Natural killer cell (primary cell): ENCODE results near the gene WNT1. TPM values are rescaled to one million over a fixed set of nuclear protein-coding genes. Genes with fewer than 3 reads are reported as not detected.

Source experiments
- ATAC-seq, 3 donors: fragments of 150-1000 bp in 2 of 3; fragments of 200-7000 bp in 1 of 3; cut with Tn5 transposase; 1 replicate in 1 of 3; 2 replicates in 2 of 3; pipeline ENCODE4 v1.10.0; 2021; ENCODE audit warnings: mild to moderate bottlenecking in 2 of 3, moderate library complexity in 2 of 3
- DNase-seq, 2 donors: peaks; one replicate each; pipeline versions ENCODE4 v3.0.0 to v3.0.0-alpha.2; 2013 to 2021; ENCODE audit warnings: mixed read lengths in 1 of 2
- H3K27ac ChIP-seq: one replicate; pipeline ENCODE4 v1.5.1; 2013; ENCODE audit warnings: mild to moderate bottlenecking, low read length
- H3K27me3 ChIP-seq: one replicate; pipeline ENCODE4 v1.6.1; 2013; ENCODE audit warnings: low read length; ENCODE audit not compliant: control insufficient read depth, insufficient read depth
- H3K36me3 ChIP-seq: one replicate; pipeline ENCODE4 v1.6.1; 2013; ENCODE audit warnings: low read length; ENCODE audit not compliant: control insufficient read depth, insufficient read depth
- H3K4me1 ChIP-seq: one replicate; pipeline ENCODE4 v1.6.1; 2013; ENCODE audit warnings: low read length; ENCODE audit not compliant: control insufficient read depth, insufficient read depth
- H3K4me3 ChIP-seq: one replicate; pipeline ENCODE4 v1.5.1; 2013; ENCODE audit warnings: low read length
- H3K9me3 ChIP-seq: one replicate; pipeline ENCODE4 v1.6.1; 2013; ENCODE audit warnings: low read length; ENCODE audit not compliant: control insufficient read depth, insufficient read depth
- H3K27ac Mint-ChIP-seq, 2 donors: one replicate each; pipeline ENCODE4 v1.8.0; 2022; ENCODE audit warnings: mild to moderate bottlenecking in 2 of 2, mixed read lengths in 2 of 2, moderate library complexity in 1 of 2
- H3K27me3 Mint-ChIP-seq, 2 donors: one replicate each; pipeline ENCODE4 v1.8.0; 2022; ENCODE audit warnings: low read depth in 2 of 2, mixed read lengths in 2 of 2
- H3K36me3 Mint-ChIP-seq: one replicate; pipeline ENCODE4 v1.8.0; 2022; ENCODE audit warnings: mixed read lengths
- H3K4me1 Mint-ChIP-seq, 2 donors: one replicate each; pipeline ENCODE4 v1.8.0; 2022; ENCODE audit warnings: mixed read lengths in 2 of 2
- H3K4me3 Mint-ChIP-seq: one replicate; pipeline ENCODE4 v1.8.0; 2022; ENCODE audit warnings: mild to moderate bottlenecking, moderate library complexity, mixed read lengths
- H3K9me3 Mint-ChIP-seq, 2 donors: one replicate each; pipeline ENCODE4 v1.8.0; 2022; ENCODE audit warnings: mixed read lengths in 2 of 2
- CTCF ChIP-seq: fragments of 200-600 bp; IDR thresholded peaks from one replicate; pipeline ENCODE4 v1.8.0; 2022; ENCODE audit warnings: antibody characterized with exemption
- WGBS: methylation state at CpG from one replicate; pipeline ENCODE4 v1.1.7; 2013; ENCODE audit warnings: missing lambda C conversion rate; ENCODE audit not compliant: insufficient coverage; 5-methylcytosine and 5-hydroxymethylcytosine counted together
- intact Hi-C: fragments of 100-400 bp; cut with micrococcal nuclease; formaldehyde crosslinking; loops from one replicate; pipeline ENCODE4 v1.14.2; 2022
- total RNA-seq, 4 donors: library from RNA; stranded (reverse); fragments of 120-200 nt in 1 of 4; gene quantifications; one replicate each; pipeline versions ENCODE4 v1.2.3 to v1.2.4, GENCODE V29; 2013 to 2022

WNT1 gene
- total RNA-seq, 3 donors from 2014 or later (not counting 1 experiment from before 2014, with no cell fraction given): 1.1 to 2.0 (median 1.7) TPM

DNA sequence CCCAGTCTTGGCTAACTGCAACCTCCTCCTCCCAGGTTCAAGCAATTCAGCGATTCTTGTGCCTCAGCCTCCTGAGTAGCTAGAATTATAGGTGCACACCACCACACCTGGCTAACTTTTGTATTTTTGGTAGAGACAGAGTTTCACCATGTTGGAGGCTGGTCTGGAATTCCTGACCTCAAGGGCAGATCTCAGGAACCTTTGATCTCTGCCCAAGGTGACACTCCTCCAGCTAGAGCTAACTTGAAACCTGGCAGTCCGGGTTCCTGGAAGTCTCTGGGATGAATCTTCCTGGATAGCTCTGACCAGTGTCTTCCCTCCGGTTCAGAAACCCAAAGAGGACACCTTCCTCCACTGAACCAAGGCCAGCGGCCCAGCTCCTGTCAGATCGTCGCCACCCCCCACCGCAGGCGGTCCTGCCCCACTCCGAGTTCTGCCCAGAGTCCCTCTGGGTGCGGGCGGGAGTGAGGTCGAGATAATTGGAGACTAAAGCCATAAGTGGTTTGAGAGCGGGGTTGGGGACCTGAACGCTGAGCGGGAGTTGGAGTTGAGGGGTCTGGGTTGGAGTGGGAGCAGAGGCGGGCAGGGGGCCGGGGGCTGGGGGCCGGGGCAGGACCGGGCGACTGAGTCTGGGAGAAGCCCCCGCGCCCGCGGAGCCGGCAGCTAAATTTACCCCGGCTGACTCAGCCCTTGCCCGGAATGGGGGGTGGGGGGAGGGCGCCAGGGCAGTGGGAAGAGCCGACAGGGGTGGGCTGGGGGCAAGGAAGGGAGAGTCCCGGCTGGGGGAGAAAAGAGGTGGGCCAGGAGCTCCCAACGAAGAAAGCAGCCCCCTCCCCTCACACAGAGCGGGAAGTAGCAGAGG is 16.3 kb downstream of the WNT1 start:
- no peak for TF ChIP-seq CTCF
- no peaks in the 10 kb centered on the region for H3K9me3 Mint-ChIP-seq
- peaks cover 26 to 55% of the 10 kb centered on the region in 2 donors for H3K27me3 Mint-ChIP-seq
- no peaks in the 10 kb centered on the region for H3K36me3 Mint-ChIP-seq
- Histone ChIP-seq H3K27ac (no peak overlapping the region), H3K4me3 (no peak overlapping the region), H3K4me1 (peaks cover 37% of the 10 kb centered on the region), H3K9me3 (no peaks in the 10 kb centered on the region), H3K36me3 (no peaks in the 10 kb centered on the region), H3K27me3 (peaks cover 34% of the 10 kb centered on the region)
- no peak for DNase-seq
- no peak for ATAC-seq
- H3K27ac Mint-ChIP-seq: no peak overlapping the region
- H3K4me3 Mint-ChIP-seq: no peak overlapping the region
- peaks cover 20 to 34% of the 10 kb centered on the region in 2 donors for H3K4me1 Mint-ChIP-seq
- intact Hi-C loops: loop anchor here (5.0 kb wide), 2 partner anchors 48 to 62 kb away; no protein-coding TSS in a partner anchor
- 25% methylated on average over 28 of the region's 32 CpGs for WGBS

DNA sequence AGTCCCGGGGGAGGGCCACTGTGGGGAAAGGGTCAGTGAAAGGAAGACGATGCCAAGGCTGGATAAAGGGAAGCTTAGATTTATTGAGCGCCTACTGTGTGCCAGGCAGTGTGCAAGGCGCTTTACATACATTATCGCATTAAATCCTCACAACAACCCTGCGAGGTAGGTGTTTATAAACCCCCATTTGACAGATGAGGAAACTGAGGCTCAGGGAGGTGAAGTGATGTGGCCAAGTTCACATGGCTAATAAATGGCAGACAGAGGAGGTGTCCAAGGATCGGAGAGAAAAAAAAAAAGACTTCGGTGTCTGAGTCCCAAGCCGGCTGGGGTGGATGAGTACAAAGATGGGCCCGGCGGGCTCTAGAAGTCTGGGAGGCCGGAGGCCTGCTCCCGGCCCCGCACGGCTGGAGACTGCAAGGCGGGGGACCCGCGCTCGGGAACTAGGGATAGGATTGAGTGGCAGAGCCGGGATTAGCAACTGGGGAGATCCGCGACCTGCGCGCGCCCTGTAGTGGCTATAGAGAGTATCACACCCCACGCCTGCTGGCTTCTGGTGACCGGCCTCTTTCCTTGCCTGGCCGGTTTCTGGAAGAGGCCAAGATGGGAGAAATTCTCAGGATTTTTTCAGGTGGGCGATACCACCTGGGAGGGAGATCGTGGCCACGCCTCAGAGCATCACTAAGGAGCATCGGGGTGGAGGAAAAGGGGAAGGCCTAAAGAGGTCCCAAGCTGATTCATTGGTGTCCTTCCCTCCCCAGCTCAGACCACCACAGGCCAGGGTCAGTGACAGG is 17.2 kb downstream of the WNT1 start:
- Histone ChIP-seq H3K27me3 (peaks cover 41% of the 10 kb centered on the region), H3K4me3 (no peak overlapping the region), H3K36me3 (no peaks in the 10 kb centered on the region), H3K4me1 (peaks cover 45% of the 10 kb centered on the region), H3K9me3 (no peaks in the 10 kb centered on the region), H3K27ac (no peak overlapping the region)
- Mint-ChIP-seq H3K27ac (peak overlapping the region; percentile 62 to 65), H3K9me3 (no peaks in the 10 kb centered on the region), H3K4me3 (peak overlapping the region; percentile 79), H3K36me3 (no peaks in the 10 kb centered on the region), H3K27me3 (peaks cover 23 to 60% of the 10 kb centered on the region in 2 donors), H3K4me1 (peaks cover 28 to 42% of the 10 kb centered on the region in 2 donors)
- WGBS: 5% methylated on average over 27 of the region's 32 CpGs
- DNase-seq (peak; percentile 53 to 71), ATAC-seq (peak; percentile 37 to 48 (median 44))
- TF ChIP-seq CTCF: peak; percentile 76
- intact Hi-C loops: loop anchor here (5.0 kb wide), 2 partner anchors 47 to 63 kb away; no protein-coding TSS in a partner anchor

- peak; percentile 74 to 84 (median 78) for ATAC-seq
- intact Hi-C loops: loop anchor here (2.0 to 5.0 kb wide), 3 partner anchors 22 to 65 kb away; partner anchors contain the start of gene PRKAG1
- Mint-ChIP-seq H3K27ac (peak overlapping the region; percentile 21 to 86), H3K27me3 (peaks cover 35 to 61% of the 10 kb centered on the region in 2 donors), H3K4me1 (peaks cover 29 to 51% of the 10 kb centered on the region in 2 donors), H3K36me3 (peaks cover 1% of the 10 kb centered on the region), H3K9me3 (no peaks in the 10 kb centered on the region), H3K4me3 (peak overlapping the region; percentile 77)
- peaks cover 51% of the 10 kb centered on the region for H3K27me3 ChIP-seq
- DNase-seq: peak; percentile 60 to 83
- H3K4me1 ChIP-seq: peaks cover 47% of the 10 kb centered on the region
- TF ChIP-seq CTCF: peak; percentile 58
- no peaks in the 10 kb centered on the region for H3K9me3 ChIP-seq
- WGBS: 4% methylated on average over 69 of the region's 71 CpGs
- H3K4me3 ChIP-seq: peak overlapping the region; percentile 23
- no peak overlapping the region for H3K27ac ChIP-seq
- H3K36me3 ChIP-seq: peaks cover 6% of the 10 kb centered on the region
Observed at GRCh38 chr12:48996794-48997718, 18.9 kb downstream of the WNT1 start.
